ENCODE data around the gene PTGDS. TPM values are rescaled to one million over a fixed set of nuclear protein-coding genes. Genes with fewer than 3 reads are reported as not detected.
A peak's percentile ranks its signal among the peaks of the same experiment; 100 is the strongest.

PTGDS gene
- total RNA-seq, 2 experiments from 2014 or later = not detected

- Mint-ChIP-seq H3K9me3 (ENCODE audit: low read depth) (no peaks in the 10 kb centered on the region), H3K4me1 (no peaks in the 10 kb centered on the region), H3K4me3 (no peak overlapping the region), H3K27ac (no peak overlapping the region), H3K27me3 (no peaks in the 10 kb centered on the region), H3K36me3 (ENCODE audit: low read depth) (no peaks in the 10 kb centered on the region)
- ChIA-PET CTCF (no interaction called here), POLR2A (no interaction called here)
- DNase-seq = no peak
- ATAC-seq = no peak
- intact Hi-C loops (cut with DNase I, micrococcal nuclease) = no loop called here
Observed at GRCh38 chr9:137016436-137016835, 39.1 kb downstream of the PTGDS start.

DNA sequence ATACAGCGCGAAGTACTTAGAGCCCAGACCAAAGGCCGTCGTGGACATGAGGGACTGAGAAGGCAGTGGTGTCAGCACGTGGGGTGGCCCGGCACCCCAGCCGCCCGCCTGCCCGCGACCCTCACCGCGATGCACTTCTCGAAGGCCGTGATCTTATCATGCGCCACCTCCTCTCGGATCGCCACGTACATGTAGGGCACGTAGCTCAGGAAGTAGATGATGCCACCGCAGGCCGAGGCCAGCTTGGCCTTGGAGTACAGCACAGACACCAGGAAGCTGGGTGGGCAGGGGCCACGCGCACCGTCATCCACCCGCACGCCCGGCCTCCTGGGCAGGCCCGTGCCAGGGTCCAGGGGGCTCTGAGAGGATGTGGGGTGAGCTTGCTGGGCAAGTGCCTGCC, 39.8 kb downstream of the PTGDS start:
- H3K4me3 Mint-ChIP-seq = no peak overlapping the region
- no peaks in the 10 kb centered on the region for H3K4me1 Mint-ChIP-seq
- H3K27ac Mint-ChIP-seq = no peak overlapping the region
- ATAC-seq (no peak), DNase-seq (no peak)
- intact Hi-C loops (cut with DNase I, micrococcal nuclease) = no loop called here
- H3K9me3 Mint-ChIP-seq (ENCODE audit: low read depth) = no peaks in the 10 kb centered on the region
- H3K36me3 Mint-ChIP-seq (ENCODE audit: low read depth) = no peaks in the 10 kb centered on the region
- no peaks in the 10 kb centered on the region for H3K27me3 Mint-ChIP-seq
- POLR2A ChIA-PET = no interaction called here
- CTCF ChIA-PET = no interaction called here

DNA sequence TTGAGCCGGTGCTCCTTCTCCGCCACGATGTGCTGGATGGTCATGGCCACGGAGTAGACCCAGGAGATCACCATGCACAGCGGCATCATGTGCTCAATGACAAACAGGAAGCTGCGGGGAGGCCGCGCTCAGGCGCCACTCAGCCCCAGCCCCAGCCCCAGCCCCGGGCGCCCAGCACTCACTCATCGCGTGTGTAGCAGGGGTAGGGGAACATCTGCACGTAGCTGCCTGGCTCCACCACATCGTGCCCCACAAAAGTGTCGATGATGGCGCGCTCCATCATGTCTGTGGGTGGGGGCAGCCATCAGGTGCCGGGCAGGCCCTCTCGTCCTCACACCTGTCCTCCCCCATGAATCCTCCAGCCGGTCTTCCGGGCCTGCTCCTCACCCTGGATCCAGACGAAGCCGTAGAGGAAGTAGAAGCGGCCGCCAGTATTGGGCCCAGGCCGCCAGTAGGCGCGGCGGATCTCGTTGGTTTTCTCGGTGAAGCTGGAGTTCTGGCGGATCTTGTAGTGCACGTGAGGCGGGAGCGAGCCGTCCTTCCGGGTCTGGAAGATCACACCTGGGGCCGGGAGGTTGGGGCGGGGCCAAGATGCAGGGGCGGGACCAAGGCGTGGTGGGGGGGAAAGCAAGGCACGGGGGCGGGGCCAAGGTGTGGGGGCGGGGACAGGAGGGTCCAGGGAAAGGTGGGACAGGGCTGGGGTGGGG, 40.6 kb downstream of the PTGDS start:
- H3K9me3 Mint-ChIP-seq (ENCODE audit: low read depth) = no peaks in the 10 kb centered on the region
- H3K4me3 Mint-ChIP-seq = no peak overlapping the region
- no peak overlapping the region for H3K27ac Mint-ChIP-seq
- H3K27me3 Mint-ChIP-seq = no peaks in the 10 kb centered on the region
- POLR2A ChIA-PET = no interaction called here
- H3K4me1 Mint-ChIP-seq = no peaks in the 10 kb centered on the region
- no peak for DNase-seq
- intact Hi-C loops (cut with DNase I, micrococcal nuclease) = no loop called here
- no peaks in the 10 kb centered on the region for H3K36me3 Mint-ChIP-seq (ENCODE audit: low read depth)
- no peak for ATAC-seq
- CTCF ChIA-PET = no interaction called here

GRCh38 chr9:137018761-137019559, 41.7 kb downstream of the PTGDS start:
- DNase-seq (no peak), ATAC-seq (no peak)
- ChIA-PET CTCF (interaction anchor here (0.6 to 1.2 kb wide), 4 partner anchors 10 to 476 kb away, joined by 3 to 4 read pairs (median 4); partner anchors contain the start of gene AJM1), POLR2A (no interaction called here)
- intact Hi-C loops (cut with DNase I, micrococcal nuclease) = no loop called here
- no peaks in the 10 kb centered on the region for H3K27me3 Mint-ChIP-seq
- no peaks in the 10 kb centered on the region for H3K9me3 Mint-ChIP-seq (ENCODE audit: low read depth)
- H3K27ac Mint-ChIP-seq = no peak overlapping the region
- H3K4me3 Mint-ChIP-seq = no peak overlapping the region
- no peaks in the 10 kb centered on the region for H3K4me1 Mint-ChIP-seq
- no peaks in the 10 kb centered on the region for H3K36me3 Mint-ChIP-seq (ENCODE audit: low read depth)

DNA sequence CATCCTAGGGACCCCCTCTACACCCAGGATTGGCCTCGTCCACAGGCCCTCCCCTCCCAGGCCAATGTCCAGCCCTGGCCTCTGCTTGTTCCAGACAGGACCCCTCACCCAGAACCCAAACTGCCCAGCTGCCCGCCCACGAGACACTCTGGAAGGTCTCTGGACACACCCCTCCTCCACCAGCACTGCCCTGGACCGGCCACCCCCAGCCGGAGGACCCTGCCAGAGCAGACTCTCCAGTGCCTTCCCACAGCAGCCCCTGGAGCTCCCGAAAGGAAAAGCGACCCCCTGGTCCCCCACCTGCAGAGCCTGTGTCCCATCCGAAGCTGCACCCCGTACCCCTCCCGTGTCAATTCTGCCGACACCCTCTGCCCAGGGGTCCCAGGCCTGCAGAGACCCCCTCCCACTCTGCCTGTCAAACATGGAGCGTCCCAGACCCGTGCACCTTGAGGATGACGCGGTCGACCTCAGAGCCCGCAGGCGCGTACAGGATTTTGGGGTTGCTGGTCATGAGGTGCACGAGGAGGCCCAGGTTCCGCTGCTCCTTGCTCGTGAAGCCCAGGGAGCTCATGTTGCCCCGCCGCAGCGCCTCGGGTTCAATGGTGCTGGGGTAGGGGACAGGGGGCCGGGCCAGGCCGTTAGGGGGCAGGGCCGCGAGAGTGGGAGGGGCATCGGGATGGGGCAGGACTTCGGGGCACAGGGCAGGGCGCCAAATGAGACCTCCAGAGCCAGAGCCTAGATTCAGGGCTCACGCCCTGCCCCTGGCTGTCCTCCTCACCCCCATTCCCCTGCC, 42.8 kb downstream of the PTGDS start:
- Mint-ChIP-seq H3K27me3 (no peaks in the 10 kb centered on the region), H3K4me1 (no peaks in the 10 kb centered on the region), H3K4me3 (no peak overlapping the region), H3K36me3 (ENCODE audit: low read depth) (no peaks in the 10 kb centered on the region), H3K27ac (no peak overlapping the region), H3K9me3 (ENCODE audit: low read depth) (no peaks in the 10 kb centered on the region)
- ATAC-seq (no peak), DNase-seq (no peak)
- POLR2A ChIA-PET = interaction anchor here (0.5 kb wide), 1 partner anchor 263 kb away, joined by 5 read pairs; no protein-coding TSS in a partner anchor
- intact Hi-C loops (cut with DNase I, micrococcal nuclease) = loop anchor here in 1 of 2 experiments (5.0 kb wide), 1 partner anchor 228 kb away; the partner anchor contains the start of gene TMEM141
- CTCF ChIA-PET = interaction anchor here (0.8 kb wide), 2 partner anchors 27 to 178 kb away, joined by 4 read pairs; partner anchors contain the start of gene AJM1

DNA sequence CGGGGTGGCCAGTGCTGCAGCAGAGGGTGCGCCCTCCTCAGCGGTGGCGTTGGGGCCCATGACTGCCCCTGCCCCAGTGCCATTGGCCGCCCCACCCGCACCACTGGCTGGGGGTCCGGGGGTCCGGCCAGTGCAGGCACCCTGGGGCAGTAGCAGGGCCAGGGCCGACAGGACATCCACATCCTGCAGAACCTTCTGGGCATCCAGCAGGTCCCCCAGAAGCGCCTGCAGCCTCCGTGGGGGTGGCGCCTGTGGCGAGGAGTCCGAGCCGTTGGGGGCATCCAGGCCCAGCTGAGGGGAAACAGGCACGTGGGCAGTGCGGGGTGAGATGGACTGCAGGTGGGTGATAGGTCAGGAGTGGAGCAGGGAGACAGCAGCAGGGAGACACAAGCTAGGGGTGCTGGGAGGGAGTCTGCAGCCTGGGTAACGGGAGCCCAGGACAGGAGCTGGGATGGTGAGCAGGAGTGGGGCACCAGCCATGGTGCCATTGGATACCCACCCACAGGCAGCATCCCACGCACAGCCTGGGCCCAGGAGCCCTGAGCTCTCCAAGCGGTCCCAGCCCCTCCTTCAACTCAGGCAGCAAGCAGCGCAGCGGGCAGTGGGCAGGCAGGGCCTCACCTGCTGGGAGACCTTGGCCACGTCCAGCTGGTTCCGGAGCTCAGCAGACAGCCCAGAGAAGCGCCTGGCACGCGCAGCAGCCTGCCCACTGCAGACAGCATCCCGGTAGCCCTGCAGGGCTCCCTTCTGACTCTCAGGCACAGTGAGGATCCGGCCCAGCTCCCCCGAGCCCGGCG, 43.7 kb downstream of the PTGDS start:
- POLR2A ChIA-PET = interaction anchor here (0.5 kb wide), 1 partner anchor 262 kb away, joined by 5 read pairs; no protein-coding TSS in a partner anchor
- H3K9me3 Mint-ChIP-seq (ENCODE audit: low read depth) = no peaks in the 10 kb centered on the region
- no peak overlapping the region for H3K4me3 Mint-ChIP-seq
- no peak overlapping the region for H3K27ac Mint-ChIP-seq
- H3K27me3 Mint-ChIP-seq = no peaks in the 10 kb centered on the region
- no peak for DNase-seq
- H3K36me3 Mint-ChIP-seq (ENCODE audit: low read depth) = no peaks in the 10 kb centered on the region
- no peaks in the 10 kb centered on the region for H3K4me1 Mint-ChIP-seq
- intact Hi-C loops (cut with DNase I, micrococcal nuclease) = loop anchor here in 1 of 2 experiments (5.0 kb wide), 1 partner anchor 229 kb away; the partner anchor contains the start of gene TMEM141
- no peak for ATAC-seq
- CTCF ChIA-PET = interaction anchor here (1.0 kb wide), 1 partner anchor 9 kb away, joined by 3 read pairs; no protein-coding TSS in a partner anchor

GRCh38 chr9:137021568-137021978, 44.3 kb downstream of the PTGDS start:
- DNase-seq (no peak), ATAC-seq (no peak)
- ChIA-PET POLR2A (no interaction called here), CTCF (interaction anchor here (1.0 kb wide), 1 partner anchor 8 kb away, joined by 3 read pairs; no protein-coding TSS in a partner anchor)
- no peaks in the 10 kb centered on the region for H3K27me3 Mint-ChIP-seq
- H3K4me1 Mint-ChIP-seq = peaks cover 1% of the 10 kb centered on the region
- no peak overlapping the region for H3K4me3 Mint-ChIP-seq
- no peak overlapping the region for H3K27ac Mint-ChIP-seq
- no peaks in the 10 kb centered on the region for H3K9me3 Mint-ChIP-seq (ENCODE audit: low read depth)
- H3K36me3 Mint-ChIP-seq (ENCODE audit: low read depth) = no peaks in the 10 kb centered on the region
- intact Hi-C loops (cut with DNase I, micrococcal nuclease) = loop anchor here in 1 of 2 experiments (5.0 kb wide), 1 partner anchor 229 kb away; the partner anchor contains the start of gene TMEM141

DNA sequence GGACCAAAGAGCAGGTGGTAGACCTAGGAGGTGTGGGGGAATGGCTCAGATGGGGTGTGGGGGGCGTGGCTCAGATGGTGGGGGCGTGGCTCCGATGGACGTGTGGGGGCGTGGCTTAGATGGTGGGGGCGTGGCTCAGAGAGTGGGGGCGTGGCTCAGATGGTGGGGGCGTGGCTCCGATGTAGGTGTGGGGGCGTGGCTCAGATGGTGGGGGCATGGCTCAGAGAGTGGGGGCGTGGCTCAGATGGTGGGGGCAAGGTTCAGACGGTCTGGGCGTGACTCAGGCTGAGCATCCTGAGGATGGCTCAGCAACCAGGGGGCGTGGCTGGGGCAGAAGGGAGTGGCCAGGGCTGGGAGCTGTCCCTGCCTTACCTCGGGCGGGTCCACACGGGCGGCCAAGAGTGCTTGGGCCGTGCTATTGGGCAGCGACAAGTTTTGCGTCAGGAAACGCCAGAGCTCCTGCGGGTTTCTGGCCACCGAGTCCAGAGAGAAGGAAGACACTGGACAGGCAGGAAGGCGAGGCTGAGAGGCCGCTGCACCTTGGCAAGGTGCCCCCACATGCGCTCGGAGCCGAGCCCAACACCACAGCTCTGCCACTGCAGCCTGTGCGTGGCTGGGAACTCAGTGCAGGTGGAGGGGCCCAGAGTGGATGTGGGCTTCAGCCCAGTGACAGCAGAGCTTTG, 44.8 kb downstream of the PTGDS start:
- Mint-ChIP-seq H3K36me3 (ENCODE audit: low read depth) (no peaks in the 10 kb centered on the region), H3K27me3 (no peaks in the 10 kb centered on the region), H3K27ac (no peak overlapping the region), H3K4me3 (no peak overlapping the region), H3K4me1 (peaks cover 3% of the 10 kb centered on the region), H3K9me3 (ENCODE audit: low read depth) (no peaks in the 10 kb centered on the region)
- CTCF ChIA-PET = interaction anchor here (0.6 to 1.7 kb wide), 4 partner anchors 8 to 180 kb away, joined by 3 to 5 read pairs (median 4); partner anchors contain the start of genes AJM1 and FUT7
- ATAC-seq (peak; percentile 97), DNase-seq (peak; percentile 93)
- intact Hi-C loops (cut with DNase I, micrococcal nuclease) = loop anchor here (1.0 to 5.0 kb wide), 8 partner anchors 30 to 539 kb away; partner anchors contain the start of genes TMEM141 (in 2 of the 2), FBXW5 (in 1 of the 2), PAXX (in 1 of the 2) and SEC16A (in 1 of the 2)
- POLR2A ChIA-PET = no interaction called here

DNA sequence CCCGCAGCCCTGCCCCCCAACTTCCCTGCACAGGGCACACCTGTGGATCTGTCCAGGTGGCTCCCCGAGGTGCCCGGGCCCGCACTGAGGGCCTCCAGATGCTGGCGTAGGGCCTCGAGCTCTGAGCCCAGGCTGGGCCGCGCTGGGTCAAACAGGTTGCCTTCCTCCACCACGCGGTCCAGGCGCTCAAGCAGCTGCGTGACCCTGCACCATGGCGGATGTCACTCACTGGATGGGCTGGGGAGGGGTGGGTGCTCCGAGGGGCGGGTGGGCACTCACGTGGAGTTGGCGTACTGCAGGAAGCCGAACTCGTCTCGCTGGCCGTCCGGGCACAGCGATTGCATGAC, 45.3 kb downstream of the PTGDS start:
- intact Hi-C loops (cut with DNase I, micrococcal nuclease) = loop anchor here (1.0 to 5.0 kb wide), 8 partner anchors 30 to 539 kb away; partner anchors contain the start of genes TMEM141 (in 2 of the 2), FBXW5 (in 1 of the 2), PAXX (in 1 of the 2) and SEC16A (in 1 of the 2)
- Mint-ChIP-seq H3K27ac (no peak overlapping the region), H3K4me1 (peaks cover 6% of the 10 kb centered on the region), H3K27me3 (no peaks in the 10 kb centered on the region), H3K4me3 (no peak overlapping the region), H3K36me3 (ENCODE audit: low read depth) (no peaks in the 10 kb centered on the region), H3K9me3 (ENCODE audit: low read depth) (no peaks in the 10 kb centered on the region)
- ChIA-PET POLR2A (no interaction called here), CTCF (interaction anchor here (0.6 to 1.7 kb wide), 3 partner anchors 9 to 180 kb away, joined by 4 to 5 read pairs (median 4); partner anchors contain the start of genes AJM1 and FUT7)
- DNase-seq = no peak
- ATAC-seq = no peak

- no peak overlapping the region for H3K27ac Mint-ChIP-seq
- POLR2A ChIA-PET = no interaction called here
- no peaks in the 10 kb centered on the region for H3K27me3 Mint-ChIP-seq
- DNase-seq (no peak), ATAC-seq (no peak)
- intact Hi-C loops (cut with DNase I, micrococcal nuclease) = loop anchor here in 1 of 2 experiments (5.0 kb wide), 1 partner anchor 231 kb away; the partner anchor contains the start of gene TMEM141
- CTCF ChIA-PET = interaction anchor here (0.5 to 1.7 kb wide), 3 partner anchors 9 to 293 kb away, joined by 3 to 4 read pairs (median 3); partner anchors contain the start of genes FUT7 and PAXX
- no peaks in the 10 kb centered on the region for H3K9me3 Mint-ChIP-seq (ENCODE audit: low read depth)
- H3K4me1 Mint-ChIP-seq = peaks cover 6% of the 10 kb centered on the region
- H3K4me3 Mint-ChIP-seq = no peak overlapping the region
- H3K36me3 Mint-ChIP-seq (ENCODE audit: low read depth) = no peaks in the 10 kb centered on the region
Observed at GRCh38 chr9:137023157-137023556, 45.9 kb downstream of the PTGDS start.

All from activated CD4-positive, alpha-beta T cell treated with anti-CD3 and anti-CD28 coated beads for 36 hours (primary cell).